Gastroesophageal sphincter (tissue), 2 donors: ENCODE results near the gene HSPA12B.

Experiments
- EP300 ChIP-seq: sonication (generic); formaldehyde crosslinking; IDR thresholded peaks from one replicate; pipeline ENCODE4 v1.6.1; 2017; ENCODE audit warnings: antibody characterized with exemption, mild to moderate bottlenecking
- POLR2A ChIP-seq, 2 donors: fragments of 450-650 bp; IDR thresholded peaks; one replicate each; pipeline ENCODE4 v1.6.1; 2017; ENCODE audit warnings: antibody characterized with exemption in 2 of 2, mild to moderate bottlenecking in 2 of 2, moderate library complexity in 1 of 2

- no peak for TF ChIP-seq EP300
- no peak for TF ChIP-seq POLR2A (IDR thresholded peaks at IDR 0.05)
Observed at GRCh38 chr20:3751305-3751674, 18.8 kb downstream of the HSPA12B start.
